ENCODE data around the gene LRRC25.

Gene LRRC25

DNA sequence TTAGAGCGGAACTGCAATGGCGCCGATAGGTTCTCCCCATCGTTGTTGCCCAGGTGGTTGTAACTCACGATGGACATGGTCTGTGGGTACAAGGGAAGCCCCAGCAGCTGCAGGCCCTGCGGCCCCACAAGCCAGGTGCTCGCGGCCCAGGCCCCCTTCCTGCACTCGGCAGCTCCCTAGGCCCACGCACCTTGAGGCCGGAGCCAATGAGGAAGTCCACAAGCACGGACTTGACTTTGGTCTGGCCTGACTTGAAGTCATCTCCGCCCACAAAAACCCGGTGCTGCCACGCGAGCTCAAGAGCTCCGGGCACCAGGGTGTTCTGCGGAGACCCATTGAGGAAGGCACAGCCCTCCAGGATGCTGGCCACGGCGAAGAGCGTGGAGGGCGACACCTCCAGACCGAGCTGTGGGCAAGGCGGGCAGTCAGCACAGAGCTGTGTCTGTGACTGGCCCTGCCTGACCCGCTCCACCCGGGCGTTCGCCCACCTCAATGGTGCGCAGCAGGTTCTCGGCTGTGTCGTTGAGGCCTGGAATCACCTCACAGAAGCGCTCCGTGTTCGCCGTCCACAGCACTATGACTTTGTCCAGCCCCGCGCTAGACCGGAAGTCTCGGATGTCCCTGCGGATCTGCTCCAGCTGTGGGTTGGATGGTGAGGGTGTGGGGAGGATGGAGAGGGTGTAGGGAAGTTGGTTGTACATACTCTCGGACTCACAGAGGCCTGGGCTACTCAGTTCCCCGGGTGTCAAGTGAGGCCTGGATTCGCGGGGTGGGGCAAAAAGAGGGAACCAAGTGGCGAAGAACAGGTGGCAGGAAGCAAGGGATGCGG, 38.6 kb upstream of the LRRC25 start:
- DNase-seq: no peak

DNA sequence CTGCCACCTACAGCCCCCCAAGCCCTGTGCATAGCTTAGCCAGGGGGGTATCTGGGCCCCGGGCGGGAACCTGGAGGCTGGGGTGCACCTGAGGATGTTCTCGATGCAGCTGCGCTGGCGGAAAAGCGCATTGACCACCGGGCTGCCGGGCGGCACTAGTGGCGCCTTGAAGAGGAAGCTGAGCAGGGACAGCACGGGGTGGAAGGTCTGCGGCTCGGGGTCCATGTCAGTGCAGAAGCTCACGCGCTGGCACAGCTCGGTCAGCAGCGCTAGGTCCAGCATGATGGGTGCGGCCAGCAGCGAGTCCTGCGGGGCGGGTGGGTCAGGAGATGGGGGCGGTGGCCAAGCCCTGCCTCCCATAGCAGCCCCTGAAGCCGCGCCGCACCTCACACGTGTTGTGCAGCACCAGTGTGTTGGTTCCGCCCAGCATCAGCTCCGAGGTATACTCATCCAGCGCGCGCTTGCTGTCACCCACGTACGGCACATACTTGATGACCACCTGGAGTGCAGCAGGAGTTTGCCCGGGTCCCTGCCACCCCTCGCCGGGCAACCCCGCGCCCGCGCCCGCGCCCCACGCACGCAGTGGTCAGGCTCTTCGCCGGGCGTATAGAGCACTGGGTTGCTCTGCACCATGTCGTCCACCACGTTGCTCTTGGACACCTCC, 37.9 kb upstream of the LRRC25 start:
- no peak for DNase-seq

- DNase-seq: no peak
Measured at GRCh38 chr19:18434411-18435175, 37.2 kb upstream of the LRRC25 start.

- DNase-seq: no peak
Measured at GRCh38 chr19:18433735-18434398, 36.4 kb upstream of the LRRC25 start.

DNA sequence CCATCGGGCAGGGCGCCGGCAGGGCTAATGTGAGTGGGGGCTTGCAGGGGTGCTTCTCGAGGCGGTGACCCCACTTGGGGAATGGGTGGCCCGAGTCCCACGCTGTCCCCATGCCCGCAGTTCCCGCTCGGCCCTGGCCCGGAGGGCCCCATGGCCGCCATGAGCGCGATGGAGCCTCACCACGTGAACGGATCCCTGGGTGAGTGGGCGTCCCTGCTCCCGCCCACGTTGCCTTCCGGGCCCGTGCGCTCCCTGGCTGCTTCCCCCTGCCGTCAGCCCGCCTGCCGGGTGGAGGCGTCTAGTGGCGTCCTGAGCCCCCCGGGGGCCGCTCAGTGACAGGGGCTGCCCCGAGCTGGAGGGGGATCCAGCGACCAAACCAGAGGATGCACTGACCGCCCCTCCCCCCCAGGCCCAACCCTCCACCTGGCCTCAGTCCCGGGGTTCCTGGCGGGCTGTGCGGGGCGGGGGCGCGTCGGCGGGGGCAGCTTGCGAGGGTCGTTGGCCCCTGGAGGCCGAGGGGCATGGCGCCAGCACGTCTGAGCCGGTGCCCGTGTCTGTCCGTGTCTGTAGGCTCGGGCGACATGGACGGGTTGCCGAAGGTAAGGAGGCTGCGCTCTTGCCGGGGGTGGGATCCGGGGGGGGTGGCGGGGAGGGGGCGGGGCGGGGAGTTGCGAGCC, 35.7 kb upstream of the LRRC25 start:
- DNase-seq: peak; percentile 67

DNA sequence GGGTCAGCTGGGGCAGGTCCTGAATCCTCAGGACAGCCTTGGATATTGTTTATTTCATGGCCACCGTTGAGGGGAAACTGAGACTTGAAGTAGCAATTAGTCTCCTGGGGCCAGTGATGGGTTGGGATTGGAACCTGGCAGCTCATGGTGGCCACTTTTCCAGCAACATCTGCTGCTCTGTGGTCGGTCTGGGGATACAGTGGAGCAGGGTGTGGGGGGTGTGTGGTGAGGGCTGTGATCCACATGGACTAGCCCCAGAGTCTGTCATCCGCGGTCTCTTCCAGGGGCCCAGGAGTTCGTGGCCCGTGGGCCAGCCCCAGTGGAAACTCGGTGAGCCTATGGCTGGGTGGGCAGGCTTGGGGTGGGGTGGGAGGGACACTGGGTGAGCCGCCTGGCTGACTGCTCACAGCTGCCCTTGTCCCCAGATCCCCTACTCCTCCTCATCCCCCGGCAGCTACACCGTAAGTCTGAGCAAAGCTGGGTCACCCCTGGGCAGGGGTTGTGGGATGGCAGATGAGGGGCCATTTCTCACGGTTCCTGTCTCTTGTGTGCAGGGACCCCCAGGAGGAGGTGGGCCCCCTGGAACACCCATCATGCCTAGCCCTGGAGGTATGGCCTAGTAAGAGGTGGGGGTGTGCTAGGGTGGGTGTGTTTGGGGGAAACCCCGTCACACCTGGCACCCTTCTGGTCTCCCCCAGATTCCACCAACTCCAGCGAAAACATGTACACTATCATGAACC, 35.0 kb upstream of the LRRC25 start:
- no peak for DNase-seq

GRCh38 chr19:18431351-18432197, 34.2 kb upstream of the LRRC25 start:
- no peak for DNase-seq

GRCh38 chr19:18430417-18431144, 33.2 kb upstream of the LRRC25 start:
- no peak for DNase-seq

DNA sequence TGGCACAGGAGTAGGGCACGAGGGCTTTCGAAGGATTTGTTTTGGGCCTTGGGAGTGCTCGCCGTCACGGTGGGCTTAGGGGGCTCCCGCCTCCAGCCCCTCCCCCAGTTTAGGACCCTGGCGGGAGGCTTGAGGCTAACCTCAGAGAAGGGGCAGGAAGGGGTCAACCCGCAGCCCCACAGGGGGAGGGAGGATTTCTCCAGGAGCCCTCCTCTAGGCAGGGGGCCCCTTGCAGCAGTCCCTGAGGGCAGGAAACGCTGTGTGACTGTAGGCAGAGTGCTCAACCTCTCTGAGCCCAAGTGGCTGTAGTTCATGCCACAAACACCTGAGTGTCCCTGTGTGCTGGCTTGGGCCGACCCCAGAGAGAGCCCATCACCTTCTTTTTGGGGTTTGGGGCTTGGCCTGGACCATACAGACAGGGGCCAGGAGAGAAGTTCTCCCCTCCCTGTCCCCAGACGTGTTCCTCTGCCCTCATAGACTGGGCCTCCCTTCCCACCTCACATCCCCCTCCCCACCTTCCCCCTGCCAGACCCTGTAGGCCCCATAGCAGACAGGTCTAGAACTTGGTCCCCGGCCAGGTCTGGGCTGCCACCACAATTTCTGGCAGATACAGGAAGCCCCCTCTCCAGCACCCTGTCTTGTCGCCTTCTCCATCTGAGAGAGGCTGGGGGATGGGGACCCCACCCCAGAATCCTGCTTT, 32.4 kb upstream of the LRRC25 start:
- no peak for DNase-seq

- DNase-seq: peak; percentile 90
Measured at GRCh38 chr19:18428787-18429674, 31.6 kb upstream of the LRRC25 start.

GRCh38 chr19:18428173-18428786, 30.9 kb upstream of the LRRC25 start:
- DNase-seq: peak; percentile 73

DNA sequence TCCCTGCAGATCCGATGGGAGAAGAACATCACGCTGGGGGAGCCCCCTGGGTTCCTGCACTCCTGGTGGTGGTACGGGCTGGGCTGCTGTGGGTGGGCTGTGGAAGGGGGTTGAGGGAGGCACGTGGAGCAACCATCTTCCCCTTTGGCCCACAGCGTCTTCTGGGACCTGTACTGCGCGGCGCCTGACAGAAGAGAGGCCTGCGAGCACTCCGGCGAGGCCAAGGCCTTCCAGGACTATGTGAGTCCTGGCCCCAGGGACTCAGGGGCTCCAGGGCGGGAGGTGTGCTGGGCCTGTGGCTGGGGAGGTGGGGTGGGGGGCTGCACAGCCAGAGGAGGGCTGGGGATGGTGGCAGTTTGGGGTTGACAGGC, 30.3 kb upstream of the LRRC25 start:
- DNase-seq: no peak

DNA sequence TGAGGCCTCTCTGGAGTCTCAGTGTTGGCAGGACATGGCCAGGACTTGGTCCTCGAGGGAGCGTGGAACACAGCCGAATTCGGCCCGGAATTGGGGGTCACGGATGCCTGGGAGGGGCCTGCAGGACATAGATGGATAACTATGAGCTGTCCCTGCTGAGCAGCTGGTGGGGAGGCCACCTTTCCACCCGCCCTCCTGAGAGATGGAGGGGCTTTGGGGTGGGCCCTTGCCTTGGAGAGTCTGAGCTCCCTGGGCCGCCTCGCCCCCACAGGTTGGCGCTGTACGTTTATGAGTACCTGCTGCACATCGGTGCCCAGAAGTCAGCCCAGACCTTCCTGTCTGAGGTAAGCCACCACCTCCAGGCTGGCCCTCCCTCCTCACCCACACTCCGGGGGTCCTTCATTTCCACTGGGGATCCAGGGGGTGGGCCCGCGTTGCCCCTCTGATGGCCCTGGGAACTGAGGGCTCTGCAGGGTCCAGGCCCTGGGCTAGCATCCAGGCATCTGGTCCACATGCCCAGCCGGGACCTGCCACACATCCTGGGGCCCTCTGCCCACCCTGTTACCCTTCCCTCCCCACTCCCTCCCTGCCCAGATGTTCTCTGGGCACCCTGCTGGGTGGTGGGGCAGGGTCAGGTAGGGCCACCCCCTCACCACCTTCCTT, 29.8 kb upstream of the LRRC25 start:
- DNase-seq: no peak

GRCh38 chr19:18426416-18426767, 29.0 kb upstream of the LRRC25 start:
- no peak for DNase-seq

DNA sequence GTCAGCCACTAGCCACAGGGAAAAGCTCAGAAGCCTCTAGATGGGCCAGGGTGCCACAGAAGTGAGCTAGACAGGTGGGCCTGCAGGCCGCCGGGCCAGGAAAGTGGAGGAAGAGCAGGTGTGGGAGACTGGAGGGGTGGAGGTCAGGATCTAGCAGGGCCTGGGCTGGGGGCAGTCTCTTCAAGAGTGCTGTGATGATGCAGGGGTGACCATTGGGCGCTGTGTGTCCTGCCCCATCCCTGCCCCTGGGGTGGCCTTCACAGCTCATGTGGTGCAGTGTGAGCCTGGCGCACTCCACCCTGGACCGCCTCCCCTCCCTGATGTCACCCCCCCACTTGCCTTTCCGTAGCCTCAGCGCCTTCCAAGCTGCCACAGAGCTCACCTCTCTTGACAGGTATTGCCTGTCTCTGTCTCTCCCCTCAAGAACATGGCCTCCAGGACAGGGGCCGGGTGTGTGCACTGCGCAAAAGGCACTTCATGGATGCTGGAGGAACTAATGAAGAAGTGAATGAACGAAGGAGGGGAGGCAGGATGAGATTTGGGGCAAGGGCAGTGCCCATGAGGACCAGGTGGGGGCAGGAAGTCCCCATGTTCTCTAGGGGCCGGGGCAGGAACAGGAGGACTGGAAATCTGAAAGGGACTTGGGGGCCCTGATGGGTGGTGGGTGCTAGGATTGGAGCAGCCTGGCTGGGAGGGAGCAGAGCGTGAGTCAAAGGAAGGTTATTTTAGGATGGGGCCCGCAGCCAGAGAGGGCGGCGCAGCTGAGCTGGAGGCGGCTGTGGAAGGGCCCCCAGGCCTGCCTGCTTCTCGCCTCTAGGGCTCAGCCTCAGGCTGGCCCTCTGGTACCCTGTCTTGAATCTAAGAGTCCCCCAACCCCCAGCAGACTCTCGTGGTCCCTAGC, 28.3 kb upstream of the LRRC25 start:
- no peak for DNase-seq

DNA sequence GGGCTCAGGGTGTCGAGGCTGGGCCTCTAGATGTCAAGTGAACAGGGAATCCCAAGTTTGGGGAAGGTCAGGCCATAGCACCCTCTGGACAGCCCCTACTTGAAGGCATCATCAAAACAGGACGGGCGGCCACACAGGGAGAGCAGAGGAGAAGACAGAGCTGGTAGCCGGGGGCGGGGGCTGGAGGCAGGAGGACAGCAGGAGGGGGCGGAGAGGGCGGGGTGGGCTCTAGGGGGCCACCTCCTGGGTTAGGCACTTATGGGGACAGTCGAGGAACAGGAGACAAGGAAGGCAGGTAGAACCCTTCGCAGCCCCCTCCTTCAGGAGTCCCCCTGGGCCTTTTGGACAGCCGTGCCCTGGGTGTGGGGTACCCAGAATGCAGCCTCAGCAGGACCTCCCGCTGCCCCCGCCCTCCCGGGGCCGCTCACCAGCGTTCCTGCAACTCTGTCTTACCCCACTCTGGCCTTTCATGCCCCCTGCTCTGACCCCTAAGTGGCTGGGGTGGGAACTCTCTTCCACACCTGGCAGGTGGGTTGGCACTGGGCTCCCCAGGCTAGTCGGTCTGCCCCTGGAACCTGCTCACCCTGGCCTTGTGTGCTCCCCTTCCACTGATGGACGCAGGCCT, 27.6 kb upstream of the LRRC25 start:
- no peak for DNase-seq

All from NCI-H2171 (cell line).